ENCODE measurements around the gene SSX2IP. TPM values are rescaled to one million over a fixed set of nuclear protein-coding genes. Genes with fewer than 3 reads are reported as not detected.
A peak's percentile ranks its signal among the peaks of the same experiment; 100 is the strongest.

The SSX2IP gene
- total and polyA plus RNA-seq, 4 donors, result 3.7 to 21.8 (median 6.4) TPM

GRCh38 chr1:84693005-84693404, 2.7 kb upstream of the SSX2IP start:
- no peak for DNase-seq (ENCODE audit: low spot score)
- peak overlapping the region in 1 of 3 donors; percentile 22 for H3K4me3 ChIP-seq (ENCODE audit: low read depth in 1 of 3, low read length in 3 of 3)

GRCh38 chr1:84692391-84692790, 2.1 kb upstream of the SSX2IP start:
- no peaks in the 10 kb centered on the region for H3K36me3 ChIP-seq (ENCODE audit: control insufficient read depth in 4 of 4, insufficient read depth in 3 of 4, low read depth in 1 of 4, low read length in 3 of 4)
- no peak overlapping the region for H3K4me3 ChIP-seq (ENCODE audit: low read depth in 1 of 3, low read length in 3 of 3)
- H3K4me1 ChIP-seq (ENCODE audit: control insufficient read depth in 4 of 4, insufficient read depth in 4 of 4, low read length in 3 of 4), result peaks cover 3 to 28% (median 10%) of the 10 kb centered on the region in 4 donors
- H3K27me3 ChIP-seq (ENCODE audit: control insufficient read depth in 4 of 4, insufficient read depth in 4 of 4, low read length in 3 of 4), result no peaks in the 10 kb centered on the region
- WGBS, result 92% methylated on average over 6 of the region's 6 CpGs
- TF ChIP-seq HNF4A (conservative IDR thresholded peaks at IDR 0.05) (no peak), SP1 (IDR thresholded peaks at IDR 0.05) (no peak), MAX (IDR thresholded peaks at IDR 0.05) (no peak), GABPA (IDR thresholded peaks at IDR 0.05 in 1 of 2, conservative IDR thresholded peaks at IDR 0.05 in 1 of 2) (no peak), RAD21 (IDR thresholded peaks at IDR 0.05) (no peak), YY1 (IDR thresholded peaks at IDR 0.05) (no peak), EGR1 (IDR thresholded peaks at IDR 0.05; ENCODE audit: low read depth in 2 of 2) (no peak), FOXA2 (IDR thresholded peaks at IDR 0.05) (no peak), FOXA1 (IDR thresholded peaks at IDR 0.05) (no peak), TAF1 (conservative IDR thresholded peaks at IDR 0.05) (no peak), REST (IDR thresholded peaks at IDR 0.05) (no peak), ATF3 (IDR thresholded peaks at IDR 0.05) (no peak), HNF4G (IDR thresholded peaks at IDR 0.05) (no peak), CTCF (IDR thresholded peaks at IDR 0.05; ENCODE audit: low read depth, low read length, missing input control) (no peak), RXRA (IDR thresholded peaks at IDR 0.05) (no peak), NR2F2 (IDR thresholded peaks at IDR 0.05) (no peak)
- no peak for DNase-seq (ENCODE audit: low spot score)
- H3K9me3 ChIP-seq (ENCODE audit: control insufficient read depth in 4 of 4, low read length in 3 of 4), result no peaks in the 10 kb centered on the region
- no peak overlapping the region for H3K9ac ChIP-seq (ENCODE audit: low read depth in 1 of 2, low read length in 2 of 2)
- no peak overlapping the region for H3K27ac ChIP-seq (ENCODE audit: low read depth in 1 of 2, low read length in 2 of 2)

More at GRCh38 chr1:84693005-84693404, 2.7 kb upstream of the SSX2IP start:
- Histone ChIP-seq H3K27ac (ENCODE audit: low read depth in 1 of 2, low read length in 2 of 2) (no peak overlapping the region), H3K27me3 (ENCODE audit: control insufficient read depth in 4 of 4, insufficient read depth in 4 of 4, low read length in 3 of 4) (no peaks in the 10 kb centered on the region), H3K9me3 (ENCODE audit: control insufficient read depth in 4 of 4, low read length in 3 of 4) (no peaks in the 10 kb centered on the region), H3K9ac (ENCODE audit: low read depth in 1 of 2, low read length in 2 of 2) (no peak overlapping the region), H3K4me1 (ENCODE audit: control insufficient read depth in 4 of 4, insufficient read depth in 4 of 4, low read length in 3 of 4) (peaks cover 3 to 24% (median 10%) of the 10 kb centered on the region in 4 donors), H3K36me3 (ENCODE audit: control insufficient read depth in 4 of 4, insufficient read depth in 3 of 4, low read depth in 1 of 4, low read length in 3 of 4) (no peaks in the 10 kb centered on the region)
- no peak for TF ChIP-seq EGR1 (IDR thresholded peaks at IDR 0.05; ENCODE audit: low read depth in 2 of 2)
- TF ChIP-seq SP1 (IDR thresholded peaks at IDR 0.05), result no peak
- TF ChIP-seq NR2F2 (IDR thresholded peaks at IDR 0.05), result no peak
- no peak for TF ChIP-seq GABPA (IDR thresholded peaks at IDR 0.05 in 1 of 2, conservative IDR thresholded peaks at IDR 0.05 in 1 of 2)
- TF ChIP-seq YY1 (IDR thresholded peaks at IDR 0.05), result no peak
- TF ChIP-seq RXRA (IDR thresholded peaks at IDR 0.05), result no peak
- TF ChIP-seq FOXA1 (IDR thresholded peaks at IDR 0.05), result no peak
- no peak for TF ChIP-seq MAX (IDR thresholded peaks at IDR 0.05)
- TF ChIP-seq JUND (IDR thresholded peaks at IDR 0.05), result no peak
- WGBS, result 68% methylated on average over 2 of the region's 2 CpGs

All from liver (tissue), 9 donors.